VCaP (cell line): Measurements from ENCODE around the gene CRISPLD2.

ENCODE experiments used
- H3K27ac ChIP-seq: fragments of 450-650 bp; 2 replicates; pipeline ENCODE4 v1.5.1; 2017
- CTCF ChIP-seq: fragments of 450-650 bp; conservative IDR thresholded peaks from 2 replicates; pipeline ENCODE4 v1.5.1; 2017; ENCODE audit warnings: mild to moderate bottlenecking, moderate library complexity

CRISPLD2 gene

GRCh38 chr16:84818133-84818532 is 1.7 kb upstream of the CRISPLD2 start:
- TF ChIP-seq CTCF: no peak

GRCh38 chr16:84818989-84819643 is 669 bp upstream of the CRISPLD2 start:
- H3K27ac ChIP-seq: no peak overlapping the region
- no peak for TF ChIP-seq CTCF

More at GRCh38 chr16:84818133-84818532, 1.7 kb upstream of the CRISPLD2 start:
- no peak overlapping the region for H3K27ac ChIP-seq

GRCh38 chr16:84820305-84820684 is 510 bp downstream of the CRISPLD2 start:
- no peak overlapping the region for H3K27ac ChIP-seq
- TF ChIP-seq CTCF: no peak

GRCh38 chr16:84820771-84821170 is 986 bp downstream of the CRISPLD2 start:
- TF ChIP-seq CTCF: no peak
- H3K27ac ChIP-seq: no peak overlapping the region

- TF ChIP-seq CTCF: no peak
- no peak overlapping the region for H3K27ac ChIP-seq
These were observed 1.4 kb downstream of the CRISPLD2 start for GRCh38 chr16:84821179-84821578.

GRCh38 chr16:84821728-84822689 is 2.2 kb downstream of the CRISPLD2 start:
- H3K27ac ChIP-seq: no peak overlapping the region
- no peak for TF ChIP-seq CTCF

GRCh38 chr16:84822990-84823389 is 3.2 kb downstream of the CRISPLD2 start:
- TF ChIP-seq CTCF: no peak
- no peak overlapping the region for H3K27ac ChIP-seq
